NCI-H748 treated with DMSO at 0.1 percent for 48 hours (cell line): ENCODE results near the gene MATN4.

ENCODE experiments used
- DNase-seq: peaks from one replicate; lab custom pipeline; 2025; lab: John Stamatoyannopoulos, UW

MATN4 gene

GRCh38 chr20:45341579-45341938, 33.5 kb upstream of the MATN4 start:
- no peak for DNase-seq

- DNase-seq = no peak
Measured at GRCh38 chr20:45340951-45341350, 32.9 kb upstream of the MATN4 start.

GRCh38 chr20:45340236-45340847, 32.2 kb upstream of the MATN4 start:
- DNase-seq = no peak

GRCh38 chr20:45339799-45340198, 31.7 kb upstream of the MATN4 start:
- no peak for DNase-seq

GRCh38 chr20:45339084-45339483, 31.0 kb upstream of the MATN4 start:
- no peak for DNase-seq

GRCh38 chr20:45338121-45339030, 30.3 kb upstream of the MATN4 start:
- DNase-seq = no peak

- no peak for DNase-seq
Measured at GRCh38 chr20:45337367-45338120, 29.4 kb upstream of the MATN4 start.

- DNase-seq = no peak
Measured at GRCh38 chr20:45336530-45337366, 28.6 kb upstream of the MATN4 start.

GRCh38 chr20:45330476-45330875, 22.4 kb upstream of the MATN4 start:
- DNase-seq = no peak

- no peak for DNase-seq
Measured at GRCh38 chr20:45329497-45330319, 21.6 kb upstream of the MATN4 start.

GRCh38 chr20:45328451-45328850, 20.4 kb upstream of the MATN4 start:
- no peak for DNase-seq

GRCh38 chr20:45325371-45325770, 17.3 kb upstream of the MATN4 start:
- no peak for DNase-seq

GRCh38 chr20:45323731-45324130, 15.6 kb upstream of the MATN4 start:
- DNase-seq = no peak

- DNase-seq = peak; percentile 7
Measured at GRCh38 chr20:45322952-45323383, 14.9 kb upstream of the MATN4 start.

GRCh38 chr20:45320948-45321595, 13.0 kb upstream of the MATN4 start:
- DNase-seq = no peak

GRCh38 chr20:45318948-45319347, 10.8 kb upstream of the MATN4 start:
- no peak for DNase-seq

GRCh38 chr20:45318386-45318939, 10.4 kb upstream of the MATN4 start:
- no peak for DNase-seq

- DNase-seq = no peak
Measured at GRCh38 chr20:45317826-45318225, 9.7 kb upstream of the MATN4 start.

GRCh38 chr20:45316150-45317080, 8.3 kb upstream of the MATN4 start:
- DNase-seq = no peak
